Left hindlimb (tissue), 1 donor: ENCODE measurements around the gene ARFRP1.
"Not testable (repeated sequence)": the region's sequence is repeated elsewhere in the genome, so short reads cannot be mapped to it uniquely, and the experiment has no call there.

Experiments used
- DNase-seq: peaks from one replicate; pipeline ENCODE4 v3.0.0-alpha.2; 2018

Gene ARFRP1

DNA sequence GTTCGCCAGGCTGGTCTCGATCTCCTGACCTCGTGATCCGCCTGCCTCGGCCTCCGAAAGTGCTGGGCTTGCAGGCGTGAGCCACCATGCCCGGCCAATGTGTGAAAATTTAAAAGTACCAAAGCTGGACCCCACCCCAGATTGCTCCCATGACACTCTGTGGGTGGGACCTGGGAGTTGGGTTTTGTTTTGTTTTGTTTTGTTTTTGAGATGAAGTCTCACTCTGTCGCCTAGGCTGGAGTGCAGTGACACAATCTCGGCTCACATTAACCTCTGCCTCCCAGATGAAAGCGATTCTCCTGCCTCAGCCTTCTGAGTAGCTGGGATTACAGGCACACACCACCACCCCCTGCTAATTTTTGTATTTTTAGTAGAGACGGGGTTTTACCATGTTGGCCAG, 36.1 kb downstream of the ARFRP1 start:
- not testable (repeated sequence) for DNase-seq

DNA sequence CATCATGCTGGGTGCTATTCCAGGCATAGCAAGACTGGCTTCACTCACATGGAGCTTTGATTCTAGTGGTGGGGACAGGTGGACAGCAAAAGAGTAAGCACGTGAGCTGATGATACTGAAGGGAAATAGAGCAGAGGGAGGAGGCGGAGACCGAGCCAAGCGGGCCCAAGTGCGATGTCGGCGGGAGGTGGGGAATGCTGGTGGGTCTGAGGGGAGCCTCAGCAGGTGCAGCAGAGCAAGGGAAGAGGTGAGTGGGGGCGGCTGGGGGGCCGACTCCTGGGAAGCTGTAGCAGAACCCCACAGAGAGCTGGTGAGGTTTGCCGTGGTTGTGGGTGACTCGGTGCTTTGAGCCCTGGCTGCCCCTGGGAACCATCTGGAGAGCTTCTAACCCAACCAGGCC, 39.4 kb downstream of the ARFRP1 start:
- DNase-seq: no peak

DNA sequence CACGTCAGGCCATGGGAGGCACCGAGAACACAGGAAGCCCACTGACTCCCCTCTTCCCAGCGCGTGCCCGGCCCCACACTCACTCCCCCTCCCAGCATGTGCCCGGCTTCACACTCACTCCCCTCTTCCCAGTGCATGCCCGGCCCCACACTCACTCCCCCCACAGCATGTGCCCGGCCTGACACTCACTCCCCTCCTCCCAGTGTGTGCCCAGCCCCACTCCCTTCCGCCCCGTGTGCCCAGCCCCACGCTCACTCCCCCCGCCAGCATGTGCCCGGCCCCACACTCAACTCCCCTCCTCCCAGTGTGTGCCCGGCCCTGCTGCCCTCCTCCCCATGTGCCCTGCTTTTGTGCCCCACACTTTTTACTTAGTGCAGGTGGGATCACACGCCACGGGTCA, 39.9 kb downstream of the ARFRP1 start:
- no peak for DNase-seq

DNA sequence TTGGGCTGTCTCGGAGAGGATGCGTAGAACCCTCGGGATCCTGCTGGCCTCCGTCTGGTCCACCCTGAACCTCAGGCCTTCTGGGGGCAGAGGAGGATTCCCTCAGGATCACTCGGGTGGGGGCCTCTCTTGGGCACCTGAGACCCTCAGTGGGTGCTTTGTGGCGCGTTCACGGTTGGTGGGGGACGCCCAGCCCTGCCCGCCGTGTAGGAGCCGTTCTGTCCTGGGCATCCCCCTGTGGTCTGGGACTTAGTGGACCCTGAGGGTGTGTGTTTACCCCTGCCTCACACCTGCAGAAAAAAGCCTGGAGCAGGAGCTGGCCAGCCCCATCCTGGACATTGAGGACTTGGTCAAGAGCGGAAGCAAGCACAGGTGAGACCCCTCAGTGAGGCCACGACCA, 42.1 kb downstream of the ARFRP1 start:
- no peak for DNase-seq

DNA sequence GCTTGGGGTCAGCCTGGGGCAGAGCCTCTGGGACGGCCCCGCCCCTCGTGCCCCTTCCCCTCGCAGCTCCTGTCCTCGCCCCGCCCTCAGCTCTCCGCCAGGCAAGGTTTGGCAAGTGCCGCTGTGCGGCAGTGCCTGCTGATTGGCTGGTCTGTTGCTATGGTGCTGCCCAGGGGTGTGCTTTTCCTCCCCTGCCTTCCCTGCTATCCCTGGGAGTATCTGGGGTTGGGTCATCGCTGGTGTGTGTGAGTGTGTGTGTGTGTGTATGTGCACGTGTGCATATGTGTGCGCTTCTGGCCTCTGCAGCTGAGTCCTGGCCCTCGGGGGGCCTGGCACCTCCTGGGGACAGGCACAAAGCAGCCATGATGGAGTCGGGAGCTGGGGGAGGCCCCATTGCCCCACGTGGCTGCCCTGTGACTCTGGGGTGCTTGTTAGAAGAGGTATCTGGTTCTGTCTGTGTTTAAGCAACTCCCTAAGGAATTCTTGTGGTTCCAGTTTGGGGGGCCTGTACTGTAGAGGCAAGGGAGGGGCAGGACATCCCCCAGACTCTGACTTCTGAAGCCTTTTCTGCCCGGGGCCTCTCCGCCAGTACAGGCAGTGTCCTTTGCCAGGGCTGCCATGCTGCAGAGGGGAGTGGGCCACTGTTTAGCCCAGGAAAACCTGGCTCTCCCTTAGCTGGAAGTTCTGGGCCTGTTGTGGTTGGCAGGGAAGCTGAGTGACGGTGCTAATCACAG, 42.7 kb downstream of the ARFRP1 start:
- no peak for DNase-seq

DNA sequence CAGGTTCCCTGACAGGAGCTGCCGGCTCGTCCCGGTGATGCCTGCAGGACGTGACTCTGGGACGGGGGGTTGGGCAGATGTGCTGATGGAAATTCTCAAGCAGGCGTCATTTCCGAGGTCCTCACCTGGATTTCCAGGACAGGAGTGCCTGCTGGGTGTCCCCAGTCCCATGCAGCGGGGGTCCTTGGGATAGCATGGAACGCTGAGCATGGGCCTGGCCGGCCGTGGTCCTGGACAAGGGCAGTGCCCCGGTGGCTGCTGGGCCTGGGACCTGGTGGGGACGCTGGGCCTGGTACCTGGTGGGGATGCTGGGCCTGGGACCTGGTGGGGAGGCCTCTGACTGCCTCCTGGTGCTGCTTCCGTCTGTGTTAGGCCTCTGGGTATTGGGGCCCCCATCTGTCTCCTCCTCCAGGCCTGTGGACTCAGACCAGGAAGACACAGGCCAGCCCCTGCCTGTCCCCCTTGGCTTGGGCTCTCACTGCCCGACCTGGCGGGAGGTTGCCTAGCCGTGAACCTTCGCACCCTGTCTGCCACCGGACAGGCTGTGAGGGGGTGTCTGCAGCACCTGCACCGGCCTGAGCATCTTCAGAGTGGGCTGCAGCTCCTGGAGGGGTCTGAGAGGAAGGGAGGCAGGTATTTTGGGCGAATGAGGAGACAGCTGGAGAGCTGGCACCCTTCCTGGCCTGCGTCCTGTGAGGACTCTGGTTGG, 43.5 kb downstream of the ARFRP1 start:
- no peak for DNase-seq

DNA sequence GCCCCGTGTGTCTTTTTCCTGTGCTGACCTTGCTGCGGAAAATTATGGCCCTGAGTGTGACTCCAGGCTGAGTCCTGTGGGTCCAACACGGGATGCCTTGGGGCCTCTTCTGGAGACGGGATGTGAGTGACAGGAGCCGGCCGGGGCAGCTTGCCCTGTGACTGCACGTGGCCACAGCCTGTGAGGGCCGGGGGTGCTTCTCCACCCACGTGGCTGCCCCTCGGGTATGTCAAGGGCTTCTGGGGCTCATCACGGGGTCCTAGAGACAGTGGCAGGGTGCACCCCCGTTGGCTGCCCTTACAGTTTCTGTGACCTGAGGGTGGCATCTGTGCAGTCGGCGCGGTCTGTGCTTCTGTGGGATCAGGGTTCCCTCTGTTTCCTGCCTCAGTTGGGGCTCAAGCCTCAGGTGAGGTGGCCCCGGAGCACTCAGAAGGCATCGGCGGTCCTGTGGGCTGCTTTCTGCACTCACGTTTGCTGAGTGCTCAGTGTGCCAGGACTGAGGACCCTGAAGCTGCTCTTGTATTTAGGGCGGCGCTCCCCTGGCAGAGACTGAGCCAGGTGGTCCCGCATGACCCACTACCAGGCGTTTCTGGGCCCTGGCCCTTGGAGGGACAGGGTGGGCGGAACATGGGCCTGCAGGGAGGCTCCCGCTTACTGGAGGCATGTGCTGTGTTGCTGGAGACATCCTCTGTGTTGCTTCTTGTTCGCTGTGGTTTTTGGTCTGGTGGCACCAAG, 44.3 kb downstream of the ARFRP1 start:
- DNase-seq: no peak

DNA sequence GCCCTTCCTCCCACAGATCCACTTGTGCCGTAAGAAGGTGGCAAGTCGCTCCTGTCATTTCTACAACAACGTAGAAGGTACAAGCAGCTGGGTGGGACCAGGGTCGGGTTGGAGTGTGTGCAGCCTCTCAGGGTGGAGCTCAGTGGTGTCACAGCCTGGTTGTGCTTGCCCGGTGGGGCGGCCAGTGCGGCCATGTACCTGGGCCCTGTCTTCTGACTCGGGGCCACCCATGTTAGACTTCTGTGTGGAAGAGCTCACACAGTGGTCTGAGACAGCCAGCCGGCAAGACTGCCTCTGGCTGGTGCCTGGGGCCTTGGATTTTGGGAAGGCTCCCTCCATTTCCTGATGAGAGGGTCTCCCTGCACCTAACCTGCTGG, 45.0 kb downstream of the ARFRP1 start:
- DNase-seq: no peak

DNA sequence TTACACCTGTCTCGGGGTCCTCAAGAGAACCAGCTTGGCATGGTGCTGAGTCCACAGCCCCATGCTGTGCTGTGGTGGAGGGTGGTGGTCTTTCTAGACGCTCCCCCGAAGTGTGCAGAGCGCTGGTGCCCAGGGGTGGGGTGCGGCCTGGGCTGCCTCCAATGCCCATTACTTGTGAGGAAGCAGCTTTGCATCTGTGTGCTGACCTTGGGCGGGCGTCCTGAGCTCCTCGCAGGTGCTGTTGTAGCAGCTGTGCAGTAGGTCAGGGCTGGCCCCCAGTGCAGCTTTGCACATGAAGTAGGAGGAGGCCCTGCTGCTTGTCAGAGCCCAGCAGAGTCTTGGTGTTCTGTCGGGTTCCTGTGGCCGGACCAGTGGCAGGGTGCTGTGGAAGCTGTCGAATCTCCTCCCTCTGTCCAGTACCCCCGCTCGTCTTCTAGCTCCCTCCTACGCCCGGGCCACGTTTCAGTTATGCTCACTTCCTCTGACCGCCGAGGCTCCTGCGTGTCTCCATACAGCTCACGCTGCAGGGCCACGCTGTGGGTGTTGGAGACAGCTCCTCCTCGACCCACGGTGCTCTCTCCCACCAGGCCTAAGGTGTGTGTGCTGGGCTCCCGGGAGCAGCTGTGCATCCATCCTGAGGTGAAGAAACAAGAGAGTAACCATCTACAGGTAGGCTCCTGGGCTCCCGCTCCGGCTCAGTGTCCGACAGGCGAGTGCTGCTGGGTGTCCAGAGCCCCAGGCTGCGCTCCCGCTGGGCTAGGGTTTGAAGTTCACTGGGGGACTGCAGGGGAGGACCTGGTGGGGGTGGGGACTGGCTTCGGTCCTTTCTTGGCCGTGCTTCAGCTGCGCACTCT, 45.6 kb downstream of the ARFRP1 start:
- DNase-seq: no peak

DNA sequence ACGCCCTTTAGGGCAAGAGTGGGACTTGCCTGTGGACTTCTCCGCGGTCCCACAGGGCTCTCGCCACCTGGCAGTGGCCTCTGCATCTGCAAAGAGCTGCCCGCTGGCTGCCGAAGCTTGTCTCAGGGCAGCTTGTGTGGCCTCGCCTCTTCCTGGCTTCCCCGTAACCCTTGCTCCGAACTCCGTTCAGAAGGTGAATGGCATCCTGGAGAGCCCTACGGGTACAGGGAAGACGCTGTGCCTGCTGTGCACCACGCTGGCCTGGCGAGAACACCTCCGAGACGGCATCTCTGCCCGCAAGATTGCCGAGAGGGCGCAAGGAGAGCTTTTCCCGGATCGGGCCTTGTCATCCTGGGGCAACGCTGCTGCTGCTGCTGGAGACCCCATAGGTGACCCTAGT, 46.7 kb downstream of the ARFRP1 start:
- DNase-seq: no peak

DNA sequence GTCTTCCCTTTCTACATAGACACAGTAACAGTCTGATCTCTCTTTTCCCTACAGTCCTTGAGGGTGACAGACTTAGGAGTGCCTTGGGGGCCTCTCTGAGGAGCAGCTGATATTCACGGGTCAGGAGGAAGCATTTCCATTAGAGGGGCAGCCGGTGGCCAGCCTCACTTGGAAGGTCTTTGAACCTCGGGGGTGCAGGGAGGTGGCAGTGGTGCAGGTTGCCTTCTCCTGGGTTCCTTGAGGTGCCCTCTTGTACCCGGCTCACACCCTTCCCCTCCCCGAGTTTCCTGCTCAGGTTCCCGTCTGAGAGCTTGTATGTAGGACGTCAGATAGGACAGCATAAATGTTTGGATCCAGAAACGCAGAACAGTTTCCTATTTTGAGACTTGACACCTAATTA, 47.2 kb downstream of the ARFRP1 start:
- DNase-seq: no peak

DNA sequence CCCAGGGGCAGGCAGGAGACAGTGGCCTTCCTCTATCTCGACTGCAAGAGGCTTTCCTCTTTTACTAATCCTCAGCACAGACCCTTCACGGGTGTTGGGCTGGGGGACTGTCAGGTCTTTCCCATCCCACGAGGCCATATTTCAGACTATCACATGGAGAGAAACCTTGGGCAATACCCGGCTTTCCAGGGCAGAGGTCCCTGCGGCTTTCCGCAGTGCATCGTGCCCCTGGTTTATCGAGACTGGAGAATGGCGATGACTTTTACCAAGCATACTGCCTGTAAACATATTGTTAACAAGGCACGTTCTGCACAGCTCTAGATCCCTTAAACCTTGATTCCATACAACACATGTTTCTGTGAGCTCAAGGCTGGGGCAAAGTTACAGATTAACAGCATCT, 47.6 kb downstream of the ARFRP1 start:
- DNase-seq: not testable (repeated sequence)

DNA sequence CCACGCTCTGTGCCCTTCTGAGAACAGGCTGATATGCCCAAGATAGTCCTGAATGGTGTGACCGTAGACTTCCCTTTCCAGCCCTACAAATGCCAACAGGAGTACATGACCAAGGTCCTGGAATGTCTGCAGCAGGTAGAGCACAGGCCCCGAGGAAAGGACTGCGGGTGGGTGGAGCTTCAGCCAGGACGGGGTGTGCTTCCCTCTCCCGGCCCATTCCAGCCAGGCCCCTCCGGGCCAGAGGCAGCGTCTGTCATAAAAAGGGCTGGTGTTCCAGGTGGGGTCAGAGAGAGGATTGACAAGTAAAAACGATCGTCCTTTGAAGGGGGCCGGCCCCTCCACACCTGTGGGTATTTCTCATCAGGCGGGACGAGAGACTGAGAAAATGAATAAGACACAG, 48.4 kb downstream of the ARFRP1 start:
- DNase-seq: no peak

DNA sequence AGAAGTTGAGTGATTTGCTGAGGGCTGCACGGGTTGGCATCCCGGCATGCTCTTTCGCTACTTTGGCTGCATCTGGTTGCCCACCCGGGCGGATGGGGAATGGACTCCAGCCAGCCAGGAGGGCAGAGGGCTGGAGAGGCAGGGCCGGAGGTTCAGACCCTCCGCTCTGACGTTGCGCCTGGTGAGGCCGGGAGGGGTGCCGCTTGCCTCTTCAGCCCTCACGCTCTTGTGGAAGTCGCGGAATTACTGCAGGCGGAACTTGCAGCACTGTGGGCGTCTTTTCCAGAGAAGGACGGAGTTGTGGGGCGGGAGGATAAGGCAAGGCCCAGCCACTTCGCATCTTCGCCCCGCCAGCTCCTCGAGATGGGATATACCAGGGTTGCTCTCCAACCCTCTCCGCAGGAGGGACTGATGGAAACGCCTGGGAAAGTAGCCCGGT, 49.0 kb downstream of the ARFRP1 start:
- no peak for DNase-seq

DNA sequence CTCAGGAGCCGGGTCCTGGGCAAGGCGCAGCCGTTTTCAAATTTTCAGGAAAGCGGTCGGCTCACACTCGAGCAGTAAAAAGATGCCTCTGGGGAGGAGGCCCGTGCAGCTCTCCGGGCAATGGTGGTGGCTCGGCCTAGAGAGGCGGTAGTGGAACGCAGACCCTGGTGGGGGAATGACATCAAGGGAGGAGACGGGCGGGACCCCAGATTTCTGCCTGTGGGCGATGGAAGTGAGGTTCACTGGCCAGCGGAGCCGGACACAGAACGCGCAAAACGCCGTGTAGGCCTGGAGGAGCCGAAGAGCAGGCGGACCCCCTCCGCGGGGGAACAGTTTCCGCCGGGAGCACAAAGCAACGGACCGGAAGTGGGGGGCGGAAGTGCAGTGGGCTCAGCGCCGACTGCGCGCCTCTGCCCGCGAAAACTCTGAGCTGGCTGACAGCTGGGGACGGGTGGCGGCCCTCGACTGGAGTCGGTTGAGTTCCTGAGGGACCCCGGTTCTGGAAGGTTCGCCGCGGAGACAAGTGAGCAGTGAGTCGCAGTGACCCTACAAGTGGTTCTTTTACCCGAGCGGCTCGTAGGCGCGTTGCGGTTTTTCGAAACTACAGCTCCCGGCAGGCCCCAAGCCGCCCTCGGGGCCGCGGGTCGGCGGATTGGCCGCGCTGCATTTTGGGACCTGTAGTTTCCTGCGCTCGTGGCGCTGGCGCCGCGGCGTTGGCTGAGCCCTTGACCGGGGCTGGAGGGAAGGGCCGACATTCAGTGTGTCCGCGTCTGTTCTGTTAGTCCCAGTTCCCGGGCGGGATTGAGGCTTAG, 49.6 kb downstream of the ARFRP1 start, which contains the start of gene RTEL1:
Gene RTEL1 (plus strand): TSS at position 376 of the 812 bp plus-strand sequence. CDS start 1,091 bp downstream, outside the sequence.
- DNase-seq: peak; percentile 95

DNA sequence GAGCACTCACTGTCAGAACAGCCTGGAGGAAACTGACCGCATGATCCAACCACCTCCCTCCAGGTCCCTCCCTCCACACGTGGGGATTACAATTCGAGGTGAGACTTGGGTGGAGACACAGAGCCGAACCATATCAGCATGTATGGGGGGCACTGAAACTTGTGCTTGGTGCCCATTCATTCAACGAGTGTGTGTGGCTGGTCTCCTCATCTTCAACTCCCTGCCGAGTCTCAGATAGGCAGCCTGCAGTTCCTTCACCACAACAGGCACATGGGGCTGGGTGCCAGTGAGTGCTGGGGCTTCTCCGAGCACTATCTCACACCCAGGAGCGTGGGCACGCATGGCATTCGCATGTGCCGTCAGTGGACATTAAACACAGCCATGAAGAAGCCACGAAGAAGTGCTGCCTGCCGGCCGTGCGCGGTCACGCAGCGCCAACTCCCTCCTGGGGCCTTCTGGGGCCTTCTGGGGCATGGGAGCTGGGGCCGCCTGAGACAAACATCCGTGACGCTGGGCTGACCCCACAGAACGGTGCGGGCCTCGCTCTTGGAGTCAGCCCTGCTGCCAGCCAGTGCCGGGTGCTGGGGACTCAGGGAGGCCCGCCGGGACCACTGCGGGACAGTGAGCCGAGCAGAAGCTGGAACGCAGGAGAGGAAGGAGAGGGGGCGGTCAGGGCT, 50.4 kb downstream of the ARFRP1 start:
- DNase-seq: no peak

DNA sequence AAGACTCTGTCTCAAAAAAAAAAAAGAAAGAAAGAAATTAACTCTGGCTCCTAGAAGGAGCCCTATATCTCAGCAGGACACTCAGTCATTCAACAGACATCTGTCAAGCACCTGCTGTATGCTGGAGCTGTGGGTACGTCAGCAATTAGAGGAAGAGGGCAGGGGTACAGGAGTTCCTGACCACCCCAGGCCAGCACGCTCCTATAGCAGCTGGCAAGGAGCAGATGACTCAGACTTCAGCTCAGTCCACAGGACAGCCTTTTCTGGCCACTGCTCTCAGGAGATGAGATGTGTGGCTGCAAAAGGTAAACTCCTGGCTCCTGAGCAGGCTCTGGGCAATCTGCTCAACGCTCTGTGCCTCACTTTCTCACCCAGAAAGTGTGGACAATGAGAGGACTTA, 51.3 kb downstream of the ARFRP1 start:
- no peak for DNase-seq

DNA sequence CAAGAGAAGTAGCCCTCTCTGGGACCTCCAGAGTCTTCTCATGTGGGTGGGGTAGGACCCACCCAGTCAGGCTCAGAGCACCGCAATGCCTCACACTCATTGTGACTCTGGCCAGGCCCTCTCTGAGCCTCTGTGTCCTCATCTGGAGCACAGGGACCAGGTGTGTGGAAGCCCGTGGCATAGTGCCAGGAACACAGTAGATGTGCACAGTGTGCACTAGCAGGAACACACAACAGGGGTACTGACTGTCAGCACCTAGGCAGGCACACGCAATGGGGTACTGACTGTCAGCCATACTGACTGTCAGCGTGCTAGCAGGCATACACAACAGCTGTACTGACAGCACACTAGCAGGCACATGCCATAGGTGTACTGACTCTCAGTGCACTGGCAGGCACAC, 52.5 kb downstream of the ARFRP1 start:
- no peak for DNase-seq

DNA sequence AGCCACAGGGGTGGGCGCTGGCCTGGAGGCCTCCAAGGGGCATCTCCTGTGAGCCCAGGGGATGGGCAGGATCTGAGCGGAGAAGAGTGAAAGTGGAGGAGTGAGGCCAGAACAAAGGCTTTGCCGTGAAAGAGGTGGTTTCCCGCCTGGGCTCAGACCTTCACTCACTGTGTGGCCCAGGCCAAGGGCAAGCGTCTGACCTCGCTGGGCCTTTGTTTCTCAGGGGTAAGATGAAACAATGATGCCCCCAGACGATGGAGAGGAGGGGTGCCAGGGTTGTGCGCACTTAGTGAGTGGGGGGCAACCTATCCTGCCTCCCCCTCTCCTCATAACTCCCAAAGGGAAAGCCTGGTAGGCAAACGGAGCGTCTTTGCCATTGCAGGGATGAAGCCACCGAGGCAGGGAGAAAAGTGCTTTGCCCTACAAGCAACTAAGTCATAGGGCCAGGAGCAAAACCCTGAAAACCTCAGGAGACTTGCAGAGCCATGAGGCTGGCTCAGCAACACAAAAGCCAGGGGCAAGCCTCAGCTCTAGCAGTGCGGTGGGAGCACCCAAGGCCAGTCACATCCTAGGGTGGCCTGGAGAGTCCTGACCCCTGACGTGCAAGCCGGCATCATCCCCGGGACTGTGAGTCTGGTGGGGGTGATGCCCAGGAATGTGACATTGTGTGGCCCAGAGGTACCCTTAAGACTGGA, 53.7 kb downstream of the ARFRP1 start:
- DNase-seq: no peak
